GM18526 (cell line): ENCODE results near the gene ZNF595.

Experiments
- POLR2A ChIP-seq: IDR thresholded peaks from 3 replicates; pipeline ENCODE4 v1.6.1; 2011; ENCODE audit not compliant: insufficient read length; ENCODE audit errors: extremely low read depth

The ZNF595 gene

GRCh38 chr4:125091-125771 is 72.1 kb downstream of the ZNF595 start:
- peak; percentile 18 for TF ChIP-seq POLR2A

DNA sequence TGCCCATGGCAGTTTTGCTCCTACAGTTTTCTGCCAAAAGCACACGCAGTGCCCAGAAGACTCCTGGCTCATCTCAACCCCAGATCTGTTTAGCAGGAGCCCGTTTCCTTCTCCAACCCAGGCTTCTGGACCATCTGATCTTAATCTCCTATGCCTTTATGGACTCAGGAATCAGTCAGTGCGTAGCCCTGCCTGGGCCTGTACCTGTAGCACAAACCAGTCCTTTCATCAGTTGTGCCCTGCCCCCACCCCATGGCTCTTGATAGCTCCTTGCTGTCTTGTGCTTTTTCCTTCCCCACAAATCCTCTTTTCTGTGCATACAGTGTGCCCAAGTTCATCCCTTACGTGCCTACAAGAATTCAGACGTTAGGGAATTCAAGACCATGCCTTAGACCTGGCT is 72.7 kb downstream of the ZNF595 start:
- no peak for TF ChIP-seq POLR2A

DNA sequence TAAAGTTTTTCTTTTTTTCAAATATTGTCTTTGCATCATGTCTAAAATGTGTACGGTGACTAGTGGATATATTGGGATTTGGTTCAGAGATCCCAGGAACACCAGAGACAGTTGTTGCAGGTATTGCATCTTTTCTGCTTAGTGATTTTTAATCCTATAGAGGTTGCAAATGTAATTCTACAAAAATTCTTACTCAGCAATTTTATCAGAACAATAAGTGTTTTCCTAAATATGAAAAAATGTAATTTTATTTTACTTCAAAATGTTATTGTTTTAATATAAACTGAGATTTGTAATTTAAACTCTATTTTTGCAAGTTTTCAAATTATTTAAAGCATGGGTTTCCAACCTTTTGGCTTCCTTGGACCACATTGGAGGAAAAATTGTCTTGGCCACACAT is 79.4 kb downstream of the ZNF595 start:
- TF ChIP-seq POLR2A: no peak
